ENCODE results near the gene FERMT1.

DNA sequence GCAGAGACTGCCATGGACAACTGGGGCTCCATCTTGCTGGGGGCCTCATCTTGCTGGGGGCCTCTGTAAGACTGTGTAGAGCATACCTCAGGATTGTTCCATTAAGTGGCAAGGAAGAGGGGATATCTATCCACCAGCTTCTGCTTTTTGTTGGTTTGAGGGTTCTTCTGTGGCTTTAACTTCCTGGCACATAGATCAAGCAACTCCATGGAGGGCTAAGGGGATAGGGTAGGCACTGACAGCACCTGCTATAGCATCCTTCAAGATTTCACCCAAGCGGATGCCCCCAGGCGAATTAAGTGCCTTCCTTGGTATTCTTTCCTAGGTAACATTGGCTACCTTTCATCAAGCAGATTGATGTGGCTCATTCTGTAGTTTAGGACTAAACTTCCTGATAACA is 65.1 kb downstream of the FERMT1 start:
- TF ChIP-seq, protein P1, sequence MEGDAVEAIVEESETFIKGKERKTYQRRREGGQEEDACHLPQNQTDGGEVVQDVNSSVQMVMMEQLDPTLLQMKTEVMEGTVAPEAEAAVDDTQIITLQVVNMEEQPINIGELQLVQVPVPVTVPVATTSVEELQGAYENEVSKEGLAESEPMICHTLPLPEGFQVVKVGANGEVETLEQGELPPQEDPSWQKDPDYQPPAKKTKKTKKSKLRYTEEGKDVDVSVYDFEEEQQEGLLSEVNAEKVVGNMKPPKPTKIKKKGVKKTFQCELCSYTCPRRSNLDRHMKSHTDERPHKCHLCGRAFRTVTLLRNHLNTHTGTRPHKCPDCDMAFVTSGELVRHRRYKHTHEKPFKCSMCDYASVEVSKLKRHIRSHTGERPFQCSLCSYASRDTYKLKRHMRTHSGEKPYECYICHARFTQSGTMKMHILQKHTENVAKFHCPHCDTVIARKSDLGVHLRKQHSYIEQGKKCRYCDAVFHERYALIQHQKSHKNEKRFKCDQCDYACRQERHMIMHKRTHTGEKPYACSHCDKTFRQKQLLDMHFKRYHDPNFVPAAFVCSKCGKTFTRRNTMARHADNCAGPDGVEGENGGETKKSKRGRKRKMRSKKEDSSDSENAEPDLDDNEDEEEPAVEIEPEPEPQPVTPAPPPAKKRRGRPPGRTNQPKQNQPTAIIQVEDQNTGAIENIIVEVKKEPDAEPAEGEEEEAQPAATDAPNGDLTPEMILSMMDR (IDR thresholded peaks at IDR 0.05) = no peak
- TF ChIP-seq POLR2A (IDR thresholded peaks at IDR 0.05) (no peak), POLR2AphosphoS5 (IDR thresholded peaks at IDR 0.05) (no peak), EP300 (IDR thresholded peaks at IDR 0.05) (no peak)

Data from gastroesophageal sphincter (tissue), 3 donors.